ENCODE results near the gene FGR. TPM values are rescaled to one million over a fixed set of nuclear protein-coding genes. Genes with fewer than 3 reads are reported as not detected.

The FGR gene
- total RNA-seq, 1 donor = 0.18 TPM

DNA sequence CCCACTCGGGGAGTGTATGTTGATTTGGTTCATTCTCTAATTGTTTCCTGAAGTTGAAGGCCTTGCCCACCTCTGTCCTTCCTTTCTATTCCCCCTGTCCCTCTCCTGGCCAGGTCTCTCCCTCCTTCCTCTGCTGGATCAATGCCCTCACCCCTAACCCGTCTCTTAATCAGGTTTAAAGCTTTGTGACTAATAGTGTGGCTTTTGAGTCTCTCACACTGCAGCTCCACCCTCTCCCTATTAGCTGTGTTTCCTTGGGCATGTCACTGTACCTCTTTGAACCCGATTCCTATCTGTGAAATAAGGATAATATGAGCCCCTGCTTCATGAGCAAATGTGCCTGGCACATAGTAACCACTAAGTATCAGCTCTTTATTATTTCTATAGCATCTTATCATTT, 51.5 kb downstream of the FGR start:
- TF ChIP-seq, protein P1, sequence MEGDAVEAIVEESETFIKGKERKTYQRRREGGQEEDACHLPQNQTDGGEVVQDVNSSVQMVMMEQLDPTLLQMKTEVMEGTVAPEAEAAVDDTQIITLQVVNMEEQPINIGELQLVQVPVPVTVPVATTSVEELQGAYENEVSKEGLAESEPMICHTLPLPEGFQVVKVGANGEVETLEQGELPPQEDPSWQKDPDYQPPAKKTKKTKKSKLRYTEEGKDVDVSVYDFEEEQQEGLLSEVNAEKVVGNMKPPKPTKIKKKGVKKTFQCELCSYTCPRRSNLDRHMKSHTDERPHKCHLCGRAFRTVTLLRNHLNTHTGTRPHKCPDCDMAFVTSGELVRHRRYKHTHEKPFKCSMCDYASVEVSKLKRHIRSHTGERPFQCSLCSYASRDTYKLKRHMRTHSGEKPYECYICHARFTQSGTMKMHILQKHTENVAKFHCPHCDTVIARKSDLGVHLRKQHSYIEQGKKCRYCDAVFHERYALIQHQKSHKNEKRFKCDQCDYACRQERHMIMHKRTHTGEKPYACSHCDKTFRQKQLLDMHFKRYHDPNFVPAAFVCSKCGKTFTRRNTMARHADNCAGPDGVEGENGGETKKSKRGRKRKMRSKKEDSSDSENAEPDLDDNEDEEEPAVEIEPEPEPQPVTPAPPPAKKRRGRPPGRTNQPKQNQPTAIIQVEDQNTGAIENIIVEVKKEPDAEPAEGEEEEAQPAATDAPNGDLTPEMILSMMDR (IDR thresholded peaks at IDR 0.05; ENCODE audit: insufficient read depth, low read length) = no peak
- H3K4me3 ChIP-seq (ENCODE audit: low read depth, low read length) = no peak overlapping the region

DNA sequence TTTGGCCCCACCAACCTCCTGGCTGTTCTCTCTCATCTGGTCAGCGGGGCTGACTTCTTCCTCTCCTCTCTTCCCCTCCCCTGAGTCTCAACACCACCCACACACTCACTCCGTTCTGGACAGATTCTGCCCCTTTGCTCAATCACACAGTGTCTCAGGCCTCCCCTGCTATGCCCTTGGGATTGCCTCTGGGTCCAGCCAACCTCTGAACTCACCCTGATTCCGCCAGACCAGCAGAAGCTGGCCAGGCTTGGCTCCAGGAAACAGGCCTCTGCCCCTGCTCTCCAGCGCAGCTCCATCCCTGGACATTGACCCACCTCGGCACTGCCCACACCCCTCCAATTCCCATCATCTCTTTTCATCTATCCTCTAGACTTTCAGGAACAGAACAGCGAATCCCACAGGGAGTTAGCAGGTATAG, 53.2 kb downstream of the FGR start:
- TF ChIP-seq, protein P1 (IDR thresholded peaks at IDR 0.05; ENCODE audit: insufficient read depth, low read length) = no peak
- H3K4me3 ChIP-seq (ENCODE audit: low read depth, low read length) = no peak overlapping the region
- DNase-seq (ENCODE audit: low read depth) = peak; percentile 55

More for the DNA sequence above, 51.5 kb downstream of the FGR start:
- DNase-seq (ENCODE audit: low read depth) = no peak

DNA sequence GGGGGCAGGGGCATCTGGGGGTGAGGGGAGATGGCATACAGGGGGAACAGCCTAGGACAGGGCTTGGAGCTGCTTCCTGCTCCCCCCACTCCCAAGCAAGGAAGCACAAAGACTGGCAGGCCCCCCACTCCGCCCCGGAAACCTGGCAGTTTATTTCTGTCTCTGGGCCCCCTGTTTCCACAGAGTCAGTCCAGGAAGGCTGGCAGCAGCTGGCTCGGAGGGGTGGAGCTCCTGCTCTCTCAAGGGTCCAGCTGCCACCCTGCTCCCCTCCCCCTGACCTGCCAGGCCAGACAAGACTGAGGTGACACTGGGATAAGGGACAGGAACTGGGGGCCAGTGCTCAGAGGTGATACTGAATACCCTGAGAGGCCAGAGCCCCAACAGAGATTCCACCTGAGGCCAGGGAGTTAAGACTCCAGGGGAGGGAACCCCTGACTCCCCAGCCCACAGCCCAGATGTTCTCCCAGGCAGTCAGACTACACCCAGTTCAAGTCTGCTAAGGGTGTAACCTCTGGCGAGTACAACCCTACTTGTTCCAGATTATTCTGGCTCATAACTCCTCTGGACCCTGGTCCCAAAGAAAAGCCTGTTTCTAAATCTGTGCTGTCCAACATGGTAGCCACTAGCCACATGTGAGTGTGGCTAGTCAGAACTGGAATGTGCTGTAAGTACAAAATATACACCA, 57.3 kb downstream of the FGR start:
- TF ChIP-seq, protein P1 (IDR thresholded peaks at IDR 0.05; ENCODE audit: insufficient read depth, low read length) = no peak
- DNase-seq (ENCODE audit: low read depth) = peak; percentile 58
- H3K4me3 ChIP-seq (ENCODE audit: low read depth, low read length) = no peak overlapping the region

DNA sequence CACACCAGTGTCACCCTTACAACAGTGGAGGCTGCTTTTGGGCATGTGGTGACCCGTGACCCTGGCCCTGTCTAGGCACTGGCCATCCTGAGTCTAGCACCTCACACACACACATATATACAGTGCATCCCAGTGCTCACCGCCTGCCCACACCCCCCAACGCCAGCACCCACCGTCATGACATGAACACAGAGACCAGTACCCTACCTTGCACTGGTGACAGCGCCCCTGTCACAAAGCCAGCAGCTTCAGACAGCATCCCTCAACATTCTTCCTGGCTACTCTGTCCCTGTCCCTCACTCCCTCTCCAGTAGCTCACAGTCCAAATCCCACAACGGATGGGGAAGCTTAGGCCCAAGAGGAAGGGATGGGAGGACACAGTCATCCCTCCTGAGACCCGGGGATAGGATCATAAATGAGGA, 58.2 kb downstream of the FGR start:
- no peak overlapping the region for H3K4me3 ChIP-seq (ENCODE audit: low read depth, low read length)
- DNase-seq (ENCODE audit: low read depth) = no peak
- TF ChIP-seq, protein P1 (IDR thresholded peaks at IDR 0.05; ENCODE audit: insufficient read depth, low read length) = no peak

DNA sequence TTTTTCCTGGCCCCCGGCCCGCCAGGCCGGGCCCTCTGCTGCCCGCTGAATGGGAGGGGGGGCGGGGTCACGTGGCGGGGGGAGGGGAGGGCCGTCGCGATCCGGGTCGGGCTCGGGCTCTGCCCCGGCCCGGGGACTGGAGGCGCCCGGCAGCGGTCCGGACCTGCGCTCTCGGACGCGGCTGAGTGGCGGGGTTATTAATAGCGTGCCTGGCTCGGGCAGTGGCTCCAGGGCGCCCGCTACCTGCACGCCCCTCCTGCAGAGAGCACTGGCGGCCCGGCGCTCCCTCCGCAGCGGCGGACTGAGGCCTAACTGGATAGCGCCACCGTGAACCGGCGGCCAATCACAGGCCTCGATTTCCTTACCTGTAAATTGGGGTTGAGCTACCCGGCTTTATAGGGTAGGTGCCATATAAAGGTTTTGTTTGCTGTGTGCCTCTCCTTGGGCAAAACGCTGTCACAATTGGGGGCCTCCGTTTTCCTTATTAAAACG, 59.1 kb downstream of the FGR start:
- H3K4me3 ChIP-seq (ENCODE audit: low read depth, low read length) = peak overlapping the region; percentile 55
- TF ChIP-seq, protein P1 (IDR thresholded peaks at IDR 0.05; ENCODE audit: insufficient read depth, low read length) = no peak
- DNase-seq (ENCODE audit: low read depth) = peak; percentile 42

DNA sequence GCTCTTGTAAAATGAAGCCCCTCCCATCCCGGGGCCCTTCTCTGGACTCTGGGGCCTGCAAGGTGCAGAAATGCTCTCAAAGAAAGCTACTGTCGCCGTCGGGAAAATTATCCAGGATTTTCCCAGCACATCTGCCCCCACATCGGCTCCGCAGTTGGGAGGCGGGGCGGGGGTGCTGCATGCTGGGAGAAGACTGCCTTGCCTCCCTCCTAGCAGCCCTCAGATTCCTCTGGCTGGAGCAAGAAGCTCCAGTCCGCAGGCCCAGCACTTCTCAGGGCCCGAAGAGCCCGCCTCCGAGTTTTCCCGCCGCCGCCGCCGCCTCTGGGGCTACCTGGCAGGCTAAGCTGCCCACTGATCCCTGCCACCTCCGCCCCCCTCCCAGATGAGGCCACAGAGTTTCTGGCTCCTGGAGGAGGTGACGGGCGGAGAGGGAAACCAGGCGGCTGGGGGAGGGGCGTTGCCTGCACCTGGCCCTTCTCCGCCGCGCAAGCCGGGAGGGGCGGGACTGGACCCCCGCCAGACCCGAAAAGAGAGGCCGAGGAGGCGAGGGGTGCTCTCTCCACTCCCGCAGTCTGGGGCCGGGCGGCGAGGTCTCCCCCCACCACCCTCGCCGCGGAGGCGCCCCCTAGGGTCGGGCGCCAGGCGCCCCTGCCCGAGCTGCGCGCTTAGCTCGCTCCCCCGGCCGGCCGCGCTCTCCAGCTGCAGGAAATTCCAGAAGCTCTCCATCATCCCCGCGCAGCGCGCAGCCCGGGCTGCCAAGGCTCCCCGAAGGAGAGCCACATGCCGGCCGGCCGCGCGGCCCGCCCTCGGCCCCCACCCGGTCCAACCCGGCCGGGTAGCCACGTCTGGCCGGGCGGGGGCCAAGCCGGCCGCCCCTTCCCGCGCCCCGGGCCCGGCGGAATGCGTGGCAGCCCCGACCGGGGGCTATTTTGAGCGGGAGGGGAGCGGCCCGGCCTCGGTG, 59.8 kb downstream of the FGR start:
- peak overlapping the region; percentile 55 for H3K4me3 ChIP-seq (ENCODE audit: low read depth, low read length)
- TF ChIP-seq, protein P1 (IDR thresholded peaks at IDR 0.05; ENCODE audit: insufficient read depth, low read length) = no peak
- DNase-seq (ENCODE audit: low read depth) = peak; percentile 81
